PC-3 (cell line): ENCODE data around the gene HAUS1. TPM values are rescaled to one million over a fixed set of nuclear protein-coding genes. Genes with fewer than 3 reads are reported as not detected.

Experiments used
- ATAC-seq: fragments of 200-7000 bp; cut with Tn5 transposase; 2 replicates; pipeline ENCODE4 v1.9.1; 2020; ENCODE audit warnings: mild to moderate bottlenecking, moderate library complexity
- BruUV-seq: library from RNA; stranded (reverse); fragments of 400-500 nt; replicated peaks from 2 replicates; lab custom pipeline; 2021; lab: Mats Ljungman, UMichigan
- CTCF ChIA-PET: fragments of 300-600 bp; sonication (Branson Sonifier 250); formaldehyde crosslinking; loops from one replicate; lab custom pipeline; 2022; ENCODE audit warnings: antibody characterized with exemption; lab: Charles Lee
- POLR2A ChIA-PET: fragments of 300-600 bp; sonication (Branson Sonifier 250); formaldehyde crosslinking; loops from one replicate; lab custom pipeline; 2022; ENCODE audit warnings: antibody characterized with exemption; ENCODE audit not compliant: unreplicated experiment; lab: Charles Lee
- DNase-seq: peaks from one replicate; pipeline ENCODE4 v3.0.0-alpha.2; 2015
- H2AFZ ChIP-seq: fragments of 300-600 bp; sonication (generic); 2 replicates; pipeline ENCODE4 v1.6.0; 2016; ENCODE audit warnings: antibody characterized with exemption, low read length
- H3F3A ChIP-seq: fragments of 300-600 bp; sonication (generic); one replicate; pipeline ENCODE4 v1.6.0; 2017; ENCODE audit warnings: antibody characterized with exemption, low read length, control low read depth, mild to moderate bottlenecking; ENCODE audit not compliant: unreplicated experiment
- H3K27ac ChIP-seq: fragments of 300-600 bp; sonication (generic); 2 replicates; pipeline ENCODE4 v1.5.1; 2016; ENCODE audit warnings: mild to moderate bottlenecking, low read length
- H3K27me3 ChIP-seq: fragments of 300-600 bp; sonication (generic); 2 replicates; pipeline ENCODE4 v1.6.1; 2016; ENCODE audit warnings: low read length, mixed read lengths
- H3K36me3 ChIP-seq: fragments of 300-600 bp; sonication (generic); 2 replicates; pipeline ENCODE4 v1.6.1; 2016; ENCODE audit warnings: low read depth, mixed run types, low read length, mixed read lengths
- H3K4me1 ChIP-seq: fragments of 300-600 bp; sonication (generic); 2 replicates; pipeline ENCODE4 v1.5.1; 2016; ENCODE audit warnings: low read length; ENCODE audit not compliant: insufficient read depth
- H3K4me2 ChIP-seq: fragments of 300-600 bp; sonication (generic); 2 replicates; pipeline ENCODE4 v1.6.0; 2016; ENCODE audit warnings: low read length
- H3K4me3 ChIP-seq: fragments of 300-600 bp; sonication (generic); 2 replicates; pipeline ENCODE4 v1.5.1; 2016; ENCODE audit warnings: mild to moderate bottlenecking, low read length, mixed read lengths
- H3K79me2 ChIP-seq: fragments of 300-600 bp; sonication (generic); 2 replicates; pipeline ENCODE4 v1.6.1; 2017; ENCODE audit warnings: low read length, mixed read lengths
- H3K9ac ChIP-seq: fragments of 300-600 bp; sonication (generic); 2 replicates; pipeline ENCODE4 v1.6.0; 2016; ENCODE audit warnings: mild to moderate bottlenecking, low read length
- H3K9me2 ChIP-seq: fragments of 300-600 bp; sonication (generic); replicated peaks from 2 replicates; pipeline ENCODE4 v1.6.1; 2016; ENCODE audit warnings: mixed run types, low read length, mixed read lengths
- H3K9me3 ChIP-seq: fragments of 300-600 bp; sonication (generic); 2 replicates; pipeline ENCODE4 v1.6.1; 2016; ENCODE audit warnings: low read length, mixed read lengths
- H4K20me1 ChIP-seq: fragments of 300-600 bp; sonication (generic); 2 replicates; pipeline ENCODE4 v1.6.1; 2016; ENCODE audit warnings: low read length, mixed read lengths
- EZH2 ChIP-seq: fragments of 300-600 bp; sonication (generic); IDR thresholded peaks from one replicate; pipeline ENCODE4 v1.6.1; 2017; ENCODE audit warnings: antibody characterized with exemption, mild to moderate bottlenecking, low read length; ENCODE audit not compliant: unreplicated experiment
- EZH2phosphoT487 ChIP-seq: fragments of 300-600 bp; sonication (generic); IDR thresholded peaks from 2 replicates; pipeline ENCODE4 v1.6.1; 2018; ENCODE audit warnings: mild to moderate bottlenecking, antibody characterized with exemption, low read length, borderline replicate concordance
- intact Hi-C: fragments of 100-400 bp; cut with micrococcal nuclease; formaldehyde crosslinking; loops from 2 replicates; pipeline ENCODE4 v1.9.0; 2023
- total RNA-seq: library from RNA; depleted of rRNA; stranded (reverse); fragments of >200 nt; gene quantifications from 2 replicates; pipeline ENCODE4 v1.2.3, GENCODE V29; 2014
- TF ChIP-seq, protein P1 (sequence below): fragments of 300-600 bp; sonication (generic); conservative IDR thresholded peaks from 2 replicates; pipeline ENCODE4 v1.5.1; 2017; ENCODE audit warnings: antibody characterized with exemption, low read depth, mild to moderate bottlenecking, low read length

Gene HAUS1
- total RNA-seq, 1 experiment from 2014 or later: 17.7 TPM

DNA sequence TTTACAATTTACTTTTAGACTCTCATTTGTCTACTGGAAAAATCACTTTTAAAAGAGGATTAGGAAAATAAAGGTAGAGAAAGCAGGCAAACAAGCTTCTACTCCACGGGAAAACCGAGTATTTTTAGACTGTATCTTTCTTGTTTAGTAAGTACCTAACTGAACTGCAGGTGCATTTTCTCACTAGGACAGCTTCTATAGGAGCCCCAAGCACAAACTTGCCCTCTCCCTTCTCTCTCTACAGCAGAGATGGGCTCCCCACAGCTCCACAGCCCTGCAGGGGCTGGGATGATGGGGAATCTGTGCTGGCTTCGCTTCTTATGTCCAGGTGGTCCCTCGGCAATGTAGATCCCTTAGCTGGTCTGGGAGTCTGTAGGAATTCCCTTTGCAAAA lies 48.4 kb upstream of the HAUS1 start:
- no peaks in the 10 kb centered on the region for H3K9me3 ChIP-seq
- TF ChIP-seq, protein P1, sequence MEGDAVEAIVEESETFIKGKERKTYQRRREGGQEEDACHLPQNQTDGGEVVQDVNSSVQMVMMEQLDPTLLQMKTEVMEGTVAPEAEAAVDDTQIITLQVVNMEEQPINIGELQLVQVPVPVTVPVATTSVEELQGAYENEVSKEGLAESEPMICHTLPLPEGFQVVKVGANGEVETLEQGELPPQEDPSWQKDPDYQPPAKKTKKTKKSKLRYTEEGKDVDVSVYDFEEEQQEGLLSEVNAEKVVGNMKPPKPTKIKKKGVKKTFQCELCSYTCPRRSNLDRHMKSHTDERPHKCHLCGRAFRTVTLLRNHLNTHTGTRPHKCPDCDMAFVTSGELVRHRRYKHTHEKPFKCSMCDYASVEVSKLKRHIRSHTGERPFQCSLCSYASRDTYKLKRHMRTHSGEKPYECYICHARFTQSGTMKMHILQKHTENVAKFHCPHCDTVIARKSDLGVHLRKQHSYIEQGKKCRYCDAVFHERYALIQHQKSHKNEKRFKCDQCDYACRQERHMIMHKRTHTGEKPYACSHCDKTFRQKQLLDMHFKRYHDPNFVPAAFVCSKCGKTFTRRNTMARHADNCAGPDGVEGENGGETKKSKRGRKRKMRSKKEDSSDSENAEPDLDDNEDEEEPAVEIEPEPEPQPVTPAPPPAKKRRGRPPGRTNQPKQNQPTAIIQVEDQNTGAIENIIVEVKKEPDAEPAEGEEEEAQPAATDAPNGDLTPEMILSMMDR: no peak
- TF ChIP-seq EZH2 (no peak), EZH2phosphoT487 (no peak)
- H3K9ac ChIP-seq: no peak overlapping the region
- no peak overlapping the region for H2AFZ ChIP-seq
- no peaks in the 10 kb centered on the region for H3K36me3 ChIP-seq
- no peak for DNase-seq
- CTCF ChIA-PET: no interaction called here
- ATAC-seq: no peak
- no peaks in the 10 kb centered on the region for H4K20me1 ChIP-seq
- H3F3A ChIP-seq: no peaks in the 10 kb centered on the region
- intact Hi-C loops: no loop called here
- H3K79me2 ChIP-seq: no peaks in the 10 kb centered on the region
- H3K9me2 ChIP-seq: no peaks in the 10 kb centered on the region
- POLR2A ChIA-PET: no interaction called here
- no peak overlapping the region for H3K4me2 ChIP-seq
- no peak overlapping the region for H3K4me3 ChIP-seq
- H3K27ac ChIP-seq: no peak overlapping the region
- H3K27me3 ChIP-seq: no peaks in the 10 kb centered on the region
- no TSS peak for BruUV-seq
- peaks cover 5% of the 10 kb centered on the region; the same call in 1 of the 2 replicates for H3K4me1 ChIP-seq

DNA sequence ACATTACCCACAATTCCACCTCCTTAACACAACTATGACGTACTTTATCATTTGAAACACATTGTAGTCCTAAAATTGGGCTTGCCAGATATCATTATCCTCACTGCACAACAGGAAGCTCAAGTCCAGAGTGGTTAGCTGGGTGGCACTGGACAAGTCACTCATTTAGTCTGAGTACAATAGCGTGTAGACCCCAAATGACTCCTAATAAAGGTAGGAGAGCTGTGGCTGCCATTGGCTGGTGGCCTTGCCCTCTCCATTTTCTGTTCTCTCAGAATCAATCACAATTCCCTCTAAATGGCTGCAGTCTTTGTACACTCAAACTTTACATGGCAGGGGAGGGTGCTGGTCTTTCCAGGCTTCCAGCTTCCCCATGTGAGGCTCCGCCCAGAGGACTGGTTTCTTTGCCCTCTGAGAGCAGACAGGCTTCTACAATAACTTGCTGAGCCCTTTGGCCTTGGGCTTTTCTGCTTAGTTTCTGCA lies 43.8 kb upstream of the HAUS1 start:
- no TSS peak for BruUV-seq

DNA sequence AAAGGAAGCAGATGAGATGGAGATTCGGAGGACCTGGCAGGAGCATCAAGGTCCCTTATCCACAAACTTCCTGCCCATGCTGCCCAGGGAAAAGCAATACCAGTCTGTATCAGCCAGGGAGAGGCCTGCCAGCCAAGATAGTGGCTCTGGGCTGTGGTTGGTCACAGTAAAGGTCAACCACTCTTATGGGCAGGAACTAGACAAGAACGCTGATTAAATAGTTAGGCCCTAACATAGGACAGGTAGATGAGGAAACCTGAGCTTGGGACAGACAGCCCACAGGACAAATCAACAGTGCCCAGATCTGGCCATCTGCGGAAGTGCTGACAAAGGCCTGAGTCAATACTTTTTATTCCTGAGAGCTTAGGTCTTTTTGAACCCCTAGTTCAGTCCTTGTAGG lies 42.8 kb upstream of the HAUS1 start:
- Histone ChIP-seq H2AFZ (no peak overlapping the region), H4K20me1 (no peaks in the 10 kb centered on the region), H3K4me3 (no peak overlapping the region), H3K36me3 (no peaks in the 10 kb centered on the region), H3K79me2 (no peaks in the 10 kb centered on the region), H3K9me2 (no peaks in the 10 kb centered on the region), H3K9ac (no peak overlapping the region), H3K27ac (no peak overlapping the region), H3F3A (no peaks in the 10 kb centered on the region), H3K4me1 (no peaks in the 10 kb centered on the region), H3K27me3 (no peaks in the 10 kb centered on the region), H3K4me2 (no peak overlapping the region), H3K9me3 (no peaks in the 10 kb centered on the region)
- no peak for ATAC-seq
- intact Hi-C loops: no loop called here
- ChIA-PET CTCF (no interaction called here), POLR2A (no interaction called here)
- BruUV-seq: no TSS peak
- TF ChIP-seq EZH2 (no peak), EZH2phosphoT487 (no peak)
- TF ChIP-seq, protein P1: no peak
- no peak for DNase-seq

More for the DNA sequence above, 43.8 kb upstream of the HAUS1 start:
- DNase-seq (no peak), ATAC-seq (no peak)
- no peaks in the 10 kb centered on the region for H4K20me1 ChIP-seq
- H3K79me2 ChIP-seq: no peaks in the 10 kb centered on the region
- H3K9me3 ChIP-seq: no peaks in the 10 kb centered on the region
- no peak overlapping the region for H3K4me3 ChIP-seq
- no peak overlapping the region for H3K4me2 ChIP-seq
- POLR2A ChIA-PET: no interaction called here
- peaks cover 2% of the 10 kb centered on the region; the same call in 1 of the 2 replicates for H3K4me1 ChIP-seq
- no peak overlapping the region for H2AFZ ChIP-seq
- CTCF ChIA-PET: no interaction called here
- no peaks in the 10 kb centered on the region for H3K9me2 ChIP-seq
- H3K36me3 ChIP-seq: no peaks in the 10 kb centered on the region
- no peak overlapping the region for H3K27ac ChIP-seq
- H3K9ac ChIP-seq: no peak overlapping the region
- H3K27me3 ChIP-seq: no peaks in the 10 kb centered on the region
- TF ChIP-seq EZH2phosphoT487 (no peak), EZH2 (no peak)
- TF ChIP-seq, protein P1: no peak
- no peaks in the 10 kb centered on the region for H3F3A ChIP-seq
- intact Hi-C loops: no loop called here
